GM23338 (cell line): ENCODE measurements around the gene ERC2.

Experiments used
- ETS1 ChIP-seq: IDR thresholded peaks from 2 replicates; pipeline ENCODE4 v1.6.1; 2016; ENCODE audit warnings: antibody characterized with exemption
- EZH2 ChIP-seq: fragments of 200-600 bp; sonication (generic); IDR thresholded peaks from one replicate; pipeline ENCODE4 v1.8.0; 2017; ENCODE audit warnings: antibody characterized with exemption, mild to moderate bottlenecking, low read depth; ENCODE audit not compliant: unreplicated experiment
- EZH2phosphoT487 ChIP-seq: fragments of 200-600 bp; sonication (generic); IDR thresholded peaks from one replicate; pipeline ENCODE4 v1.8.1; 2018; ENCODE audit warnings: antibody characterized with exemption; ENCODE audit not compliant: unreplicated experiment
- JUNB ChIP-seq: IDR thresholded peaks from one replicate; pipeline ENCODE4 v1.6.1; 2016; ENCODE audit warnings: antibody characterized with exemption; ENCODE audit not compliant: unreplicated experiment
- POLR2AphosphoS5 ChIP-seq: IDR thresholded peaks from 2 replicates; pipeline ENCODE4 v1.6.1; 2016; ENCODE audit warnings: antibody characterized with exemption, low read depth
- TF ChIP-seq, protein P1 (sequence below), 2 experiments: fragments of 200-600 bp in 1 of 2; sonication (generic) in 1 of 2; conservative IDR thresholded peaks; 2 replicates each; pipeline versions ENCODE4 v1.5.1 to v1.6.1; 2016 to 2017; ENCODE audit warnings: antibody characterized with exemption in 2 of 2, low read depth in 2 of 2, mild to moderate bottlenecking in 2 of 2, moderate library complexity in 1 of 2
- TF ChIP-seq, protein P2 (sequence below): IDR thresholded peaks from one replicate; pipeline ENCODE4 v1.6.1; 2018; ENCODE audit warnings: antibody characterized with exemption; ENCODE audit not compliant: unreplicated experiment

DNA sequence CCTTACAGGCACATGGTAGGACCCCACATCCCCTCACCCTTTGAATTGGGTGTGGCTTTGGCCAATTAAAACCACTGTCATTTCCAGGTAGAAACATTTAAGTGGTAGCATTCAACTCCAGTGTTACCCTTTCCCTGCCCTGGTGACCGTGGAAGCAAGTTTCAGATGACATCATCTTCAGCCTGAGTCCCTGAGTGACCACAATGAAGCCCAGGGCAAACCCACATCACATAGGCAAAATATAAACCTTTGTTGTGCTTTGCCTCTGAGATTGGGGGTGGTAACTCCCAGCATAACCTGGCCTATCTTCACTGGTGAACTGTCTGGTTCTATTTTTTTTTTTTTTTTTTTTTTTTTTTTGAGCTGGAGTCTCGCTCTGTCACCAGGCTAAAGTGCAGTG is 577.2 kb downstream of the ERC2 start:
- TF ChIP-seq, protein P1, sequence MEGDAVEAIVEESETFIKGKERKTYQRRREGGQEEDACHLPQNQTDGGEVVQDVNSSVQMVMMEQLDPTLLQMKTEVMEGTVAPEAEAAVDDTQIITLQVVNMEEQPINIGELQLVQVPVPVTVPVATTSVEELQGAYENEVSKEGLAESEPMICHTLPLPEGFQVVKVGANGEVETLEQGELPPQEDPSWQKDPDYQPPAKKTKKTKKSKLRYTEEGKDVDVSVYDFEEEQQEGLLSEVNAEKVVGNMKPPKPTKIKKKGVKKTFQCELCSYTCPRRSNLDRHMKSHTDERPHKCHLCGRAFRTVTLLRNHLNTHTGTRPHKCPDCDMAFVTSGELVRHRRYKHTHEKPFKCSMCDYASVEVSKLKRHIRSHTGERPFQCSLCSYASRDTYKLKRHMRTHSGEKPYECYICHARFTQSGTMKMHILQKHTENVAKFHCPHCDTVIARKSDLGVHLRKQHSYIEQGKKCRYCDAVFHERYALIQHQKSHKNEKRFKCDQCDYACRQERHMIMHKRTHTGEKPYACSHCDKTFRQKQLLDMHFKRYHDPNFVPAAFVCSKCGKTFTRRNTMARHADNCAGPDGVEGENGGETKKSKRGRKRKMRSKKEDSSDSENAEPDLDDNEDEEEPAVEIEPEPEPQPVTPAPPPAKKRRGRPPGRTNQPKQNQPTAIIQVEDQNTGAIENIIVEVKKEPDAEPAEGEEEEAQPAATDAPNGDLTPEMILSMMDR (conservative IDR thresholded peaks at IDR 0.05; ENCODE audit: low read depth in 2 of 2), result no peak
- TF ChIP-seq EZH2phosphoT487, result no peak
- TF ChIP-seq, protein P2, sequence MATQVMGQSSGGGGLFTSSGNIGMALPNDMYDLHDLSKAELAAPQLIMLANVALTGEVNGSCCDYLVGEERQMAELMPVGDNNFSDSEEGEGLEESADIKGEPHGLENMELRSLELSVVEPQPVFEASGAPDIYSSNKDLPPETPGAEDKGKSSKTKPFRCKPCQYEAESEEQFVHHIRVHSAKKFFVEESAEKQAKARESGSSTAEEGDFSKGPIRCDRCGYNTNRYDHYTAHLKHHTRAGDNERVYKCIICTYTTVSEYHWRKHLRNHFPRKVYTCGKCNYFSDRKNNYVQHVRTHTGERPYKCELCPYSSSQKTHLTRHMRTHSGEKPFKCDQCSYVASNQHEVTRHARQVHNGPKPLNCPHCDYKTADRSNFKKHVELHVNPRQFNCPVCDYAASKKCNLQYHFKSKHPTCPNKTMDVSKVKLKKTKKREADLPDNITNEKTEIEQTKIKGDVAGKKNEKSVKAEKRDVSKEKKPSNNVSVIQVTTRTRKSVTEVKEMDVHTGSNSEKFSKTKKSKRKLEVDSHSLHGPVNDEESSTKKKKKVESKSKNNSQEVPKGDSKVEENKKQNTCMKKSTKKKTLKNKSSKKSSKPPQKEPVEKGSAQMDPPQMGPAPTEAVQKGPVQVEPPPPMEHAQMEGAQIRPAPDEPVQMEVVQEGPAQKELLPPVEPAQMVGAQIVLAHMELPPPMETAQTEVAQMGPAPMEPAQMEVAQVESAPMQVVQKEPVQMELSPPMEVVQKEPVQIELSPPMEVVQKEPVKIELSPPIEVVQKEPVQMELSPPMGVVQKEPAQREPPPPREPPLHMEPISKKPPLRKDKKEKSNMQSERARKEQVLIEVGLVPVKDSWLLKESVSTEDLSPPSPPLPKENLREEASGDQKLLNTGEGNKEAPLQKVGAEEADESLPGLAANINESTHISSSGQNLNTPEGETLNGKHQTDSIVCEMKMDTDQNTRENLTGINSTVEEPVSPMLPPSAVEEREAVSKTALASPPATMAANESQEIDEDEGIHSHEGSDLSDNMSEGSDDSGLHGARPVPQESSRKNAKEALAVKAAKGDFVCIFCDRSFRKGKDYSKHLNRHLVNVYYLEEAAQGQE, result no peak
- TF ChIP-seq POLR2AphosphoS5, result no peak
- TF ChIP-seq EZH2, result no peak
- TF ChIP-seq JUNB, result no peak
- no peak for TF ChIP-seq ETS1
